A673 (cell line): ENCODE results near the gene DPH1. TPM values are rescaled to one million over a fixed set of nuclear protein-coding genes. Genes with fewer than 3 reads are reported as not detected.

Source experiments
- BruUV-seq: library from RNA; stranded (reverse); fragments of 400-500 nt; replicated peaks from 2 replicates; lab custom pipeline; 2021; lab: Mats Ljungman, UMichigan
- CTCF ChIA-PET: fragments of 300-600 bp; sonication (Branson Sonifier 250); formaldehyde crosslinking; loops from one replicate; lab custom pipeline; 2022; ENCODE audit warnings: antibody characterized with exemption; lab: Charles Lee
- POLR2A ChIA-PET: fragments of 300-600 bp; sonication (Branson Sonifier 250); formaldehyde crosslinking; loops from one replicate; lab custom pipeline; 2022; ENCODE audit warnings: antibody characterized with exemption; ENCODE audit not compliant: low non-redundant PET; lab: Charles Lee
- DNase-seq: peaks from one replicate; pipeline ENCODE4 v3.0.0-alpha.2; 2015; ENCODE audit warnings: low spot score
- H3K27ac ChIP-seq: fragments of 200-600 bp; sonication (generic); 2 replicates; pipeline ENCODE4 v1.5.1; 2016; ENCODE audit warnings: mixed run types, low read depth, mild to moderate bottlenecking, mixed read lengths, antibody characterized with exemption, low read length; ENCODE audit not compliant: poor library complexity, severe bottlenecking
- H3K27me3 ChIP-seq: fragments of 200-600 bp; sonication (generic); replicated peaks from 2 replicates; pipeline ENCODE4 v1.6.1; 2017; ENCODE audit warnings: mixed run types, low read depth, mild to moderate bottlenecking, mixed read lengths, antibody characterized with exemption, low read length; ENCODE audit not compliant: insufficient read depth, poor library complexity
- H3K36me3 ChIP-seq: fragments of 200-600 bp; sonication (generic); 2 replicates; pipeline ENCODE4 v1.6.1; 2016; ENCODE audit warnings: mixed run types, mild to moderate bottlenecking, mixed read lengths, antibody characterized with exemption, low read length; ENCODE audit not compliant: insufficient read depth, poor library complexity, severe bottlenecking
- H3K4me1 ChIP-seq: fragments of 200-600 bp; sonication (generic); 2 replicates; pipeline ENCODE4 v1.6.1; 2017; ENCODE audit warnings: mixed run types, mild to moderate bottlenecking, mixed read lengths, antibody characterized with exemption, low read length; ENCODE audit not compliant: insufficient read depth, poor library complexity, severe bottlenecking
- H3K4me3 ChIP-seq: fragments of 200-600 bp; sonication (generic); 2 replicates; pipeline ENCODE4 v1.5.1; 2016; ENCODE audit warnings: low read depth, mixed run types, mild to moderate bottlenecking, mixed read lengths, low read length; ENCODE audit not compliant: poor library complexity, severe bottlenecking
- H3K9me3 ChIP-seq: fragments of 200-600 bp; sonication (generic); 2 replicates; pipeline ENCODE4 v1.6.1; 2016; ENCODE audit warnings: mixed run types, low read depth, mild to moderate bottlenecking, mixed read lengths, antibody characterized with exemption, low read length; ENCODE audit not compliant: poor library complexity, severe bottlenecking
- EZH2 ChIP-seq: fragments of 200-600 bp; sonication (generic); IDR thresholded peaks from 2 replicates; pipeline ENCODE4 v1.6.1; 2017; ENCODE audit warnings: borderline replicate concordance, low read depth, mild to moderate bottlenecking, mixed read lengths, antibody characterized with exemption, low read length; ENCODE audit not compliant: poor library complexity, severe bottlenecking
- intact Hi-C: fragments of 100-400 bp; cut with micrococcal nuclease; formaldehyde crosslinking; loops from one replicate; pipeline ENCODE4 v1.10.0; 2022; ENCODE audit not compliant: unreplicated experiment
- total RNA-seq: library from RNA; stranded (reverse); gene quantifications from 2 replicates; pipeline ENCODE4 v1.2.3, GENCODE V29; 2021
- TF ChIP-seq, protein P1 (sequence below): fragments of 300-800, 200-600 bp; sonication (generic); conservative IDR thresholded peaks from 2 replicates; pipeline ENCODE4 v1.5.1; 2017; ENCODE audit warnings: low read depth, mild to moderate bottlenecking, antibody characterized with exemption, low read length, moderate library complexity, mixed read lengths

DPH1 gene
- total RNA-seq, 1 experiment from 2014 or later: 51.1 TPM

DNA sequence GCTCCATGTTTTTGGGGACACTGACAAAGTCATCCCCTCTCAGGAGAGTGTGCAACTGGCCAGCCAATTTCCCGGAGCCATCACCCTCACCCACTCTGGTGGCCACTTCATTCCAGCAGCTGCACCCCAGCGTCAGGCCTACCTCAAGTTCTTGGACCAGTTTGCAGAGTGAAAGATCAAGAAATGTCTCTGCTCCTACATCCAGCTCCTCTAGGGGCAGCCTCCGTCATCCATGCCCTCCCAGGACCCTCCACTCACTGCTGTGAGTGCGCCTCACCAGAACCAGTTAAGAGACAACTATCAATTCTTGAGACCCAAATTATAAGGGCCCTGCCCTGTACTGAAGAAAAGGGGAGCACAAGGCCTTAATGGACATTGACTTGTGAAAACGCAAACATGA, 13.0 kb downstream of the DPH1 start:
- Histone ChIP-seq H3K27me3 (no peaks in the 10 kb centered on the region), H3K36me3 (peaks cover 18% of the 10 kb centered on the region), H3K9me3 (no peaks in the 10 kb centered on the region), H3K4me3 (peak overlapping the region; percentile 73), H3K27ac (peak overlapping the region; percentile 91), H3K4me1 (peaks cover 13% of the 10 kb centered on the region)
- intact Hi-C loops: loop anchor here (5.0 kb wide), 2 partner anchors 136 to 326 kb away; no protein-coding TSS in a partner anchor
- DNase-seq: no peak
- ChIA-PET CTCF (no interaction called here), POLR2A (no interaction called here)
- TSS peak; percentile 55 for BruUV-seq
- TF ChIP-seq EZH2: no peak
- TF ChIP-seq, protein P1, sequence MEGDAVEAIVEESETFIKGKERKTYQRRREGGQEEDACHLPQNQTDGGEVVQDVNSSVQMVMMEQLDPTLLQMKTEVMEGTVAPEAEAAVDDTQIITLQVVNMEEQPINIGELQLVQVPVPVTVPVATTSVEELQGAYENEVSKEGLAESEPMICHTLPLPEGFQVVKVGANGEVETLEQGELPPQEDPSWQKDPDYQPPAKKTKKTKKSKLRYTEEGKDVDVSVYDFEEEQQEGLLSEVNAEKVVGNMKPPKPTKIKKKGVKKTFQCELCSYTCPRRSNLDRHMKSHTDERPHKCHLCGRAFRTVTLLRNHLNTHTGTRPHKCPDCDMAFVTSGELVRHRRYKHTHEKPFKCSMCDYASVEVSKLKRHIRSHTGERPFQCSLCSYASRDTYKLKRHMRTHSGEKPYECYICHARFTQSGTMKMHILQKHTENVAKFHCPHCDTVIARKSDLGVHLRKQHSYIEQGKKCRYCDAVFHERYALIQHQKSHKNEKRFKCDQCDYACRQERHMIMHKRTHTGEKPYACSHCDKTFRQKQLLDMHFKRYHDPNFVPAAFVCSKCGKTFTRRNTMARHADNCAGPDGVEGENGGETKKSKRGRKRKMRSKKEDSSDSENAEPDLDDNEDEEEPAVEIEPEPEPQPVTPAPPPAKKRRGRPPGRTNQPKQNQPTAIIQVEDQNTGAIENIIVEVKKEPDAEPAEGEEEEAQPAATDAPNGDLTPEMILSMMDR: no peak

DNA sequence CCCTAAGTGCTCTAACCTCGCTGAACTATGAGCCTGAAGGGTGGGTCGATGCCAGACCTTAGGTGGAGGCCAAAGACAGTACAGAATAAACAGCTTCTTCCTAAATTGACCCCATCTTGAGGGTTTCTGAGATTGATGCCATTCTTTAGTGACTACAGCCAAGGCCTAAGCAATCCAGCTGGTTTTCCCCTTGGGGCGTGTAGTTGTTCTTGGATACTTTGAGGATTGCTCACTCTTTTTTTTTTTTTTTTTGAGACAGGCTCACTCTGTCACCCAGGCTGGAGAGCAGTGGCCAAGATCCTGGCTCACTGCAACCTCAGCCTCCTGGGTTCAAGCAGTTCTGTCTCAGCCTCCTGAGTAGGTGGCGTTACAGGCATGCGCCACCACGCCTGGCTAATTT, 13.8 kb downstream of the DPH1 start:
- intact Hi-C loops: loop anchor here (5.0 kb wide), 2 partner anchors 136 to 326 kb away; no protein-coding TSS in a partner anchor
- no peak for DNase-seq
- H3K9me3 ChIP-seq: no peaks in the 10 kb centered on the region
- no peaks in the 10 kb centered on the region for H3K27me3 ChIP-seq
- H3K4me1 ChIP-seq: peaks cover 13% of the 10 kb centered on the region
- TF ChIP-seq, protein P1: no peak
- TF ChIP-seq EZH2: no peak
- H3K36me3 ChIP-seq: peaks cover 18% of the 10 kb centered on the region
- H3K4me3 ChIP-seq: no peak overlapping the region
- POLR2A ChIA-PET: interaction anchor here (0.7 kb wide), 1 partner anchor 9 kb away, joined by 14 read pairs; no protein-coding TSS in a partner anchor
- H3K27ac ChIP-seq: no peak overlapping the region
- BruUV-seq: no TSS peak
- CTCF ChIA-PET: no interaction called here

DNA sequence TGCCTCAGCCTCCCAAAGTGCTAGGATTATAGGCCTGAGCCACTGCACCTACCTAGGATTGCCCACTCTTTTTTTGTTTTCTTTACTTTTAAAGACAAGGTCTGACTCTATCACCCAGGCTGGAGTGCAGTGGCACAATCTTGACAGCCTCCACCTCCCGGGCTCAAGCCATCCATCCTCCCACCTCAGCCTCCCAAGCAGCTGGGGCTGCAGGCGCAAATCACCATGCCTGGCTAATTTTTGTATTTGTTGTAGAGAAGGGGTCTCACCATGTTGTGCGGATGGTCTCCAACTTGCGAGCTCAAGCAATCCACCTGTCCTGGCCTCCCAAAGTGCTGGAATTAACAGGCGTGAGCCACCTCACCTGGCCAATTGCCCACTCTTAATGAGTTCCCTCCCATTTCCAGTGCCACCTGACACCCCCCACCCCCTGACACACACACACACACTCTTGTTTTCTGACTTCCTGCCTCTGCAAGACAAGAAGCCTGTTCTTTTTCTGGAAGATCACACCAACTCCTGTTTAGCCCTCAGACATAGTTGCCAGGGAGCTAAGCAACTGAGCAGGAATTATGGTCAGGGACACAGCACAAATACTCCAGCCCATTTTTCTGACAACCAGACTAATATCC, 14.4 kb downstream of the DPH1 start:
- Histone ChIP-seq H3K36me3 (peaks cover 18% of the 10 kb centered on the region), H3K4me3 (no peak overlapping the region), H3K4me1 (peaks cover 13% of the 10 kb centered on the region), H3K27me3 (no peaks in the 10 kb centered on the region), H3K9me3 (no peaks in the 10 kb centered on the region), H3K27ac (no peak overlapping the region)
- BruUV-seq: no TSS peak
- no peak for TF ChIP-seq EZH2
- TF ChIP-seq, protein P1: no peak
- POLR2A ChIA-PET: interaction anchor here (0.7 kb wide), 1 partner anchor 9 kb away, joined by 14 read pairs; no protein-coding TSS in a partner anchor
- CTCF ChIA-PET: no interaction called here
- intact Hi-C loops: loop anchor here (5.0 kb wide), 2 partner anchors 137 to 327 kb away; no protein-coding TSS in a partner anchor
- DNase-seq: no peak
